Measurements from ENCODE around the gene PRLHR.

PRLHR gene

GRCh38 chr10:118586911-118587310 lies 8.5 kb downstream of the PRLHR start:
- no peak for DNase-seq

GRCh38 chr10:118585794-118586193 lies 9.7 kb downstream of the PRLHR start:
- DNase-seq: no peak

- no peak for DNase-seq
Observed at GRCh38 chr10:118585234-118585633, 10.2 kb downstream of the PRLHR start.

GRCh38 chr10:118584181-118584954 lies 11.1 kb downstream of the PRLHR start:
- no peak for DNase-seq

- no peak for DNase-seq
Observed at GRCh38 chr10:118583611-118584010, 11.8 kb downstream of the PRLHR start.

GRCh38 chr10:118582511-118582910 lies 12.9 kb downstream of the PRLHR start:
- DNase-seq: no peak

GRCh38 chr10:118581340-118581739 lies 14.1 kb downstream of the PRLHR start:
- DNase-seq: no peak

GRCh38 chr10:118580702-118581101 lies 14.7 kb downstream of the PRLHR start:
- DNase-seq: no peak

- DNase-seq: no peak
Observed at GRCh38 chr10:118573512-118573911, 21.9 kb downstream of the PRLHR start.

- no peak for DNase-seq
Observed at GRCh38 chr10:118572256-118573041, 23.0 kb downstream of the PRLHR start.

GRCh38 chr10:118571123-118571522 lies 24.3 kb downstream of the PRLHR start:
- DNase-seq: no peak

- no peak for DNase-seq
Observed at GRCh38 chr10:118570591-118570990, 24.9 kb downstream of the PRLHR start.

GRCh38 chr10:118569882-118570252 lies 25.6 kb downstream of the PRLHR start:
- no peak for DNase-seq

- DNase-seq: no peak
Observed at GRCh38 chr10:118569241-118569881, 26.1 kb downstream of the PRLHR start.

- peak; percentile 4 for DNase-seq
Observed at GRCh38 chr10:118568327-118568848, 27.1 kb downstream of the PRLHR start.

GRCh38 chr10:118567701-118568248 lies 27.7 kb downstream of the PRLHR start:
- no peak for DNase-seq

- DNase-seq: no peak
Observed at GRCh38 chr10:118566911-118567310, 28.5 kb downstream of the PRLHR start.

GRCh38 chr10:118565301-118566075 lies 30.0 kb downstream of the PRLHR start:
- DNase-seq: no peak

GRCh38 chr10:118564652-118565051 lies 30.8 kb downstream of the PRLHR start:
- no peak for DNase-seq

- DNase-seq: no peak
Observed at GRCh38 chr10:118564114-118564513, 31.3 kb downstream of the PRLHR start.

GRCh38 chr10:118563373-118563890 lies 32.0 kb downstream of the PRLHR start:
- DNase-seq: no peak

GRCh38 chr10:118562851-118563250 lies 32.6 kb downstream of the PRLHR start:
- DNase-seq: no peak

Data from NCI-H1048 (cell line).